ENCODE measurements around the gene PASK. TPM values are rescaled to one million over a fixed set of nuclear protein-coding genes. Genes with fewer than 3 reads are reported as not detected.

Gene PASK
- polyA plus RNA-seq, 1 donor = 5.4 TPM

GRCh38 chr2:241179899-241180298 is 30.6 kb upstream of the PASK start:
- DNase-seq = no peak

- no peak for DNase-seq
Measured at GRCh38 chr2:241178961-241179360, 29.7 kb upstream of the PASK start.

DNA sequence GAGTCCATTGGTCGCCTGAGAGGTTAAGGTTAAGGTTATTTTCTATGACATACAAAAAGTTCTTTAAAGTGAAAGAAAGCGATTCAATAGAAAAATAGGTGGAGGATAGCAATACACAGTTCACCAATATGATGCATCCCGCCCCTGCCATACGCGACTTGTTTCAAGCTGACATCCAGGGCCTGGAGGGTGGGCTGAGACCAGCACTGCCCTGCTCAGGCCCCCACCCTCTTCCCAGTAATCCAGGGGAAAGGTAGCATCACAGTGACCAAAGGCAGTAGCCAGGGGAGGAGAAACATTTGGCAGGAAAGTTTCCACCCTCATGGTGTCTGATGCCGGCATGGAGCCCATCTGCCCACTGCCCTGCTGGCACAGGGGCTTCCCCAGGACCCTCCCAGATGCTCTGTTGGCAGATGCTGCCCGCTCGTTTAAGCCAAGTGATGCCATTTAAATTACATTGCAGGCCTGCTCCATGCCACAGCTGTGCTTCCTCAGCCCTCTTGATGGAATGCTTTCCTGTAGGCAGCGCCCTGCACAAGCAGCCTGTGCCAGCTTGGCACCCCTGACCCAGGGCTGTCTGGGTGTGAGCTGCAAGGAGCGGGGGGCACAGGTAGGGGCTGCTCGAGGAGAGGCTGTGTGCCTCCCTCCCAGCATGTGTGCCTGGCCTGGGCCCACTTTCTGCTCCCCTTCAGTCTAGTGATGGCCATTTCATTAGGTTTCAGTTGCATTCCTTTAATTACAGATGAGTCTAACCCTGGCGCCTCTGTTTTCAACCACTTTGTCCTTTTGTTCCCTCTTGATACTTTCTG is 28.5 kb upstream of the PASK start:
- peak; percentile 8 for DNase-seq

- DNase-seq = no peak
Measured at GRCh38 chr2:241173557-241173956, 24.3 kb upstream of the PASK start.

DNA sequence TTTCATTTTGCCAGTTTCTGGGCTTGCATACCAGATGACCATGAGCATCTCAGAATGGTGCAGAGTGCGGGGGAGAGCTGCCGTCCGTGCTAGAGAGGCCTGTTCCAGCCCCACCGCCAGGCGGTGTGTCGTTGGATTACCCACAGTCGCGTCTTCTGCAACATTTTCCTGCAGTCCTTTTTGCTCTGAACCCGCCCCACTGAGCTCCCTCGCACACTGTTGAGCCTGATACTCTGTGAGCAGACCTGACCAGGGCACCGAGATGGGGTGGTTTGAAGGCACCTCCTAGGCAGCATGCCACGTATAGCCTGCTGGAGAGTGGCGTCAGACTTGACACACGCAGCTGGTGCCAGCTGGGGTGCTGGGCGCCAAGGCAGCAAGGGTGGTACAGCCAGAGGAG is 19.1 kb upstream of the PASK start:
- DNase-seq = no peak

DNA sequence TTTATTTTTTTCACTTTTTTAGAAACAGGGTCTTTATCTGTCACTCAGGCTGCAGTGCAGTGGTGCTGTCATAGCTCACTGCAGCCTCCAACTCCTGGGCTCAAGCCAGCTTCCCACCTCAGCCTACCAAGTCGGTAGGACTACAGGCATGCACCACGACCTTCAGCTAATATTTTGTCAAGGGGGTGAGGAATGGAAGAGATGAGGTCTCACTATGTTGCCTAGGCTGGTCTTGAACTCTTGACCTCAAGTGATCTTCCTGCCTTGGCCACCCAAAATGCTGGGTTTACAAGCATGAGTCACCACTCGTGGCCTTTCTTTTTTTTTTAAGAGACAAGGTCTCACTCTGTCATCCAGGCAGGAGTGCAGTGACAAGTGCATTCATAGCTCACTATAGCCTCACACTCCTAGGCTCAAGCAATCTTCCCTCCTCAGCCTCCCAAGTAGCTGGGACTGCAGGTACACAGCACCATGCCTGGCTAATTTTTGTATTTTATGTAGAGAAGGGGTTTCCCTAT is 14.4 kb upstream of the PASK start:
- no peak for DNase-seq

DNA sequence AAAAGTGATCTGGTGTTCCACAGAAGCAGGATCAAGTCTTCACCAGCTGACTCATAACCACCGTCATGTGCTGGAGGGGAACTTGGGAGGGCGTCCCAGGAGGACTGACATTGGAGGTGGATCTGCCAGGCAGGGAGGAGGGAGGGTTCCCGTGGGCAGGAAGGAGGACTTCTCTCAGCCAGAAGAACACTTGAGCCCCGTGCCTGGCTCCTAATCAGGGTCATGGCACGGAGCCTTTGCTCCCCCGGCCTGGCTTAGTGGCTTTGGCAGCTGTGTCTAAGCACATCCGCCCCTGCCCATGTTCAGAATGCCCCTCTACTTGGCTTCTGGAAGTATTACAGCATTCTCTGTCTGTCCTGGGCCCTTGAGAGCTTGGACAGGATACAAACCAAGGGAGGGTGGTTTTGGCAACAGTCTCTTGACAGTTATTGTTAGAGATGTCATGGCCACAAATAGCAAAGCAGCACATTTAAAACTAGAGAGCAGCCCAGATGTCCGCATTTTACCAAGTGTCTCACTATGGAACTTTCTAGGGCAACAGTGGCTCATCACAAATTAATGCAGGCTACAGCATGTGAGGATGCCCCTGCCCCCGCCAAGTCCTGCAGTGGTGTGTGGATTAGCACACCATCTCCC is 12.5 kb upstream of the PASK start:
- peak; percentile 52 for DNase-seq

DNA sequence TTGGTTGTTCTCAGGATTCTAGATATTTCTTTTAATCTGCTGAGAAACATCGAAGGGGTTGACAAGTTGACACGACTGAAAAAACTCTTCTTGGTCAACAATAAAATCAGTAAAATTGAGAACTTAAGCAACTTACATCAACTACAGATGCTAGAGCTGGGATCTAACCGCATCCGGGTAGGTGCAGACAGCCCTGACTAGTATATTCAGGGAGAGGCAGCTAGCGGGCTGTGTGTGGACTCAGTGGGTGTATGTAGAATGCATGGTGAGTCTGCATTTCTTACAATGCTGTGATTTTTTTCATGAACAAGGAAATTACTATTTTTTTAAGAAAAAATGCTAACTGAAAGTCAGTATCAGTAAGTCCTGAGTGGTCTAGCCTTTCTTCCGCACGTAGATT is 11.0 kb upstream of the PASK start:
- no peak for DNase-seq

DNA sequence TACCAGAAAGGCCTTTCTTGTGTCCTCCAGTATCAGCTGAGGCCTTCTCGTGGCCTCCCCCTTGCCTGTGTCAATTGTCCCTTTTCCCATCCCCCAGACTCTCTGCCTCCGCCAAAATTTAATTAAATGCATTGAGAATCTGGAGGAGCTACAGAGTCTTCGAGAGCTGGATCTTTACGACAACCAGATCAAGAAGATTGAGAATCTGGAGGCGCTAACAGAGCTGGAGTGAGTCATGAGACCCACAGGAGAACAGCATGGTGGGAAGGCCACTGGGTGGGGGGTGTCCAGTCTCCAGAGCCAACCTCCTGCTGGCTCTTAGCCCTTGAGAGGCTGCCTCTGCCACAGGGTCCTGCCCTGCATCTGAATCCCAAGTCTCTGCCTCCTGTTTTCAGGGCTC is 9.8 kb upstream of the PASK start:
- no peak for DNase-seq

- DNase-seq = no peak
Measured at GRCh38 chr2:241158546-241158900, 9.3 kb upstream of the PASK start.

- no peak for DNase-seq
Measured at GRCh38 chr2:241157841-241158545, 8.7 kb upstream of the PASK start.

GRCh38 chr2:241156971-241157441 is 7.7 kb upstream of the PASK start:
- DNase-seq = no peak

DNA sequence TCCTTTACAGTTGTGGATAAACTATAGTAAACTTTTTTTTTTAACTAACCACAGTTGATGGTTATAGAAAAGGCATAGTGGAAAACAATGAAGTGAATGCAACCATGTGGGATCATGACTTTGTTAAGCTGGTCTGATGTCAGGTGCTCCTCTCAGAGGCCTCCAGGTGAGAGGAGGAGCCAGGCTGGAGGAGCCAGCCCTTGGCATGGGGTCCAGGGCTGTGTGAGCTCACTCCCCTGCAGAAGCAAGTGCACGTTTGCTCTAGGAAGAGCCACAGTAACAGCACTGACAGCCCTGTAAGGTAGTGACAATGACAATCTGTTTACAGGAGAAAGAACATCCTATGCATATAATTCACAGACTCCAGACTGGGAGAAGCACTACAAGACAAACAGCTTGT is 6.7 kb upstream of the PASK start:
- DNase-seq = no peak

DNA sequence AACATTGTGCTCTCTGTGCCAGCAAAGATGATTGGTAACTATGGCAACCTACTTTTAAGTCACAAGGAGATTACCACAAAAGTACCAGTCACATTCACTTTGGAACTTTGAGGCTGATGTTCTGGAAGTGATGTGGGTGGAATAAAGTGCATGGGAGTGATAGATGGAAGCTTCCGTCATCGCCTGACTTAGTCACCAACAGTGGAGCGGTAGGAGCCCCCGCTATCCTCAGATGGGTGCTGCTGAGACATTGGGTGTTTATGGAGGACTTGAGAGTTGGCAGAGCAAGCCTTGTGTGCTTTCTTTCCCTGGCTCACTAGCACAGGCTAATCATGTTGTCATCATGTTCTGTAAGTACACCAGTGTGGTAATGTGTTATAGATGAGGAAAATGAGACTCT is 5.6 kb upstream of the PASK start:
- DNase-seq = no peak

DNA sequence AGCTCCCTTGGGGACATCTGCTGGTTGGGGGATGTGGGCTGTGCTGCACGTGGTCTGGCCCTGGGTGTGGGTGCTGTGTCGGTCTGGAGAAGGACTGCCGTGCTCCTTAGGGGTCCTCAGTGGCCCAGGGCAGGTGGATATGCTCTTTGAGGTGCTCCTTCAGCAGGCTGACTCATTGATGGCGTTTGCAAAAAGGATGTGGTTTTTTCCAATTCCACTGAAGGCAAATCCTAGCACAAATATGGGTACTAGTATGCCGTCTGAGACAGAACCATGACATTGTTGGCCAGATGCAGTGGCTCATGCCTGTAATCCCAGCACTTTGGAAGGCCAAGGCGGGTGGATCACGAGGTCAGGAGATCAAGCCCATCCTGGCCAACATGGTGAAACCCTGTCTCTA is 4.3 kb upstream of the PASK start:
- no peak for DNase-seq

DNA sequence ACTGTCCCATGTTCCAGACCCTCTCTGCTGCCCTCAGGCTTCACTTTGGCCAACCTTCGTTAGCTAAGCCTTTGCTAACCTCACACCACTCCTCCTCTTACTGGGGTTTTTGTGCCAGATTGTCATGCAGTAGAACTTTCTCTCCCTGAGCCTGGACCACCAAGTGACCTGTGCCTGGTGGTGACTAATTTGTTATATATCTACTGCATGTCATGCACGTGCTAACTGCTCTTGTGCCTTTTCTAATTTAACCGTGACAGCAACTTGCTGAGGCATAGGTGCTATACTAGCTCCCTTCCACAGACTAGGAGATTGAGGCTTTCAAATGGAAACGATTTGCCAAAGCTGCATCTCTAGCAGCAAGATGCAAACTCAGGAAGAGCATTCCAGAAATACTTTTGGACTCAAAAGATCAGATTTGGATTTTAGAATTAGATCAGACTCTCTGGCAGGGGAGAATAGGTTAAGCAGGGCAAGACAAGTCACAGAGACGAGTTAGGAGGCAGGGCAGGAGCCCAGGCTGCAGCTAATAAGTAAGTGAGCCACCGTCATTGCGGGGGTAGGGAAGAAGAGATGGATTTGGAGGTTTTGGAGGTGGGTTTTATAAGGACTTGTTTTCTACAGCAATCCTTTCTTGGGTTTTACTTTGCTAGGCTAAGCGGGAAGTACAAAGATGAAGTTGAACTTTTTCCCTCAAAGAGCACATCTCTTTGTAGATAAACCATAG is 2.8 kb upstream of the PASK start:
- DNase-seq = no peak

DNA sequence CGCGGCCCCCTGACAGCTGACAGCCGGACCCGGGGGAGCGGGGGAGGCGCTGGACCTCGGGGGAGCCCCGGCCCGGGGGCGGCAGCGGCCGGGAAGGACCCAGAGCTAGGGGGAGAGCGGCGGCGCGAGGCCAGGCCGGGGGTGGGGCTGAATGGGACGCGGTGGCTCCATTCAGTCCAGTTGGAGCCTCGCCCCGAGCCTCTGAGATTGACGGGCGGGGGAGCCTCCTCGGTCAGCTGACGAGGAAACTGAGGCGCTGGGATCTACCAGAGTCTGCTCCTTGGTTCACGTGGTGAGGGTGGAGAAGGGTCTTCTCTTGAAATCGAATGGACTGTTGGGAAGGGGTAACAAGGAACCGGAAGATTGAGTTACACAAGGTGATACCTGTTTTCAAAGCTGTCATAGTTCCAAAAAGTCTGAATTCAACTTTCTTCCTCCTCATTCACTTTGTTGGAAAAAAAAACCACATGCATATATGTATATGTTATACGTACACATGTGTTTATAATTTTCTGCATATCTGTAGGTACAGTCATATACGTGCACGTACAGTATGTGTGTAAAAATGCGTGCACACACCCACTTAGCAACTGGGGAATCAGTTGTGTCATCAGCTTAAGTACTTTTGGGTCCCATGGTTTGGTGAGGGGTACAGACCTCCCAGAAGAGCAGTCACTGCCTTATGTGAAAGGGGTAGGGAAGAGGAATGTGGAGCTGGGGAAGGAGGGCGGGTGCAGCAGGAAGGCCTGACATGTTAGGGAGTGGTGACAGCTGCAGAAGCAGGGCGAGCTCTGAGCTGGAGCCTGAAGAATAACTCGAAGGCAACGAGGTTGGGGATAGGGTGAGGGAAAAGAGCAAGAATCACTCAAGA is 1.6 kb upstream of the PASK start:
- no peak for DNase-seq

- DNase-seq = peak; percentile 94
Measured at GRCh38 chr2:241149925-241150659, 820 bp upstream of the PASK start, which contains the start of gene PPP1R7. Gene PPP1R7, plus strand, starts transcription at chr2:241150467. Its CDS starts 29 bp downstream, at chr2:241150496.

- no peak for DNase-seq
Measured at GRCh38 chr2:241149675-241149924, 328 bp upstream of the PASK start.

GRCh38 chr2:241148239-241148638 is 1.0 kb downstream of the PASK start:
- DNase-seq = no peak

GRCh38 chr2:241147336-241147735 is 1.9 kb downstream of the PASK start:
- no peak for DNase-seq
